ENCODE results near the gene ABCF3. TPM values are rescaled to one million over a fixed set of nuclear protein-coding genes. Genes with fewer than 3 reads are reported as not detected.
A peak's percentile ranks its signal among the peaks of the same experiment; 100 is the strongest.

The ABCF3 gene
- total and polyA plus RNA-seq, 2 of the 13 experiments (the other 11 are each of a cell fraction or from before 2014, with no cell fraction given), result 38.8 to 46.5 TPM

GRCh38 chr3:184186184-184186901, at the start of gene ABCF3 (continued):
- no peak for TF ChIP-seq TRAFD1 (CRISPR knock-in tag; IDR thresholded peaks at IDR 0.05; ENCODE audit: borderline replicate concordance)
- no peak for TF ChIP-seq SIX4 (CRISPR knock-in tag; IDR thresholded peaks at IDR 0.05)
- no peak for TF ChIP-seq ZC3H4 (CRISPR knock-in tag; IDR thresholded peaks at IDR 0.05; ENCODE audit: borderline replicate concordance)
- TF ChIP-seq RXRA (CRISPR knock-in tag; IDR thresholded peaks at IDR 0.05), result peak; percentile 56; the same call in 1 of the 2 replicates
- TF ChIP-seq ZNF607 (CRISPR knock-in tag; IDR thresholded peaks at IDR 0.05; ENCODE audit: borderline replicate concordance), result no peak
- TF ChIP-seq, protein P1, sequence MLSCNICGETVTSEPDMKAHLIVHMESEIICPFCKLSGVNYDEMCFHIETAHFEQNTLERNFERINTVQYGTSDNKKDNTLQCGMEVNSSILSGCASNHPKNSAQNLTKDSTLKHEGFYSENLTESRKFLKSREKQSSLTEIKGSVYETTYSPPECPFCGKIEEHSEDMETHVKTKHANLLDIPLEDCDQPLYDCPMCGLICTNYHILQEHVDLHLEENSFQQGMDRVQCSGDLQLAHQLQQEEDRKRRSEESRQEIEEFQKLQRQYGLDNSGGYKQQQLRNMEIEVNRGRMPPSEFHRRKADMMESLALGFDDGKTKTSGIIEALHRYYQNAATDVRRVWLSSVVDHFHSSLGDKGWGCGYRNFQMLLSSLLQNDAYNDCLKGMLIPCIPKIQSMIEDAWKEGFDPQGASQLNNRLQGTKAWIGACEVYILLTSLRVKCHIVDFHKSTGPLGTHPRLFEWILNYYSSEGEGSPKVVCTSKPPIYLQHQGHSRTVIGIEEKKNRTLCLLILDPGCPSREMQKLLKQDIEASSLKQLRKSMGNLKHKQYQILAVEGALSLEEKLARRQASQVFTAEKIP (CRISPR knock-in tag; IDR thresholded peaks at IDR 0.05; ENCODE audit: borderline replicate concordance), result no peak
- peak; percentile 49 for TF ChIP-seq ZNF776 (CRISPR knock-in tag; IDR thresholded peaks at IDR 0.05)
- TF ChIP-seq ZNF264 (CRISPR knock-in tag; IDR thresholded peaks at IDR 0.05), result no peak
- no peak for TF ChIP-seq ARHGAP35 (CRISPR knock-in tag; IDR thresholded peaks at IDR 0.05; ENCODE audit: borderline replicate concordance)
- TF ChIP-seq SAP130 (CRISPR knock-in tag; IDR thresholded peaks at IDR 0.05; ENCODE audit: low read depth), result peak; percentile 68; the same call in 1 of the 2 replicates
- TF ChIP-seq, protein P2, sequence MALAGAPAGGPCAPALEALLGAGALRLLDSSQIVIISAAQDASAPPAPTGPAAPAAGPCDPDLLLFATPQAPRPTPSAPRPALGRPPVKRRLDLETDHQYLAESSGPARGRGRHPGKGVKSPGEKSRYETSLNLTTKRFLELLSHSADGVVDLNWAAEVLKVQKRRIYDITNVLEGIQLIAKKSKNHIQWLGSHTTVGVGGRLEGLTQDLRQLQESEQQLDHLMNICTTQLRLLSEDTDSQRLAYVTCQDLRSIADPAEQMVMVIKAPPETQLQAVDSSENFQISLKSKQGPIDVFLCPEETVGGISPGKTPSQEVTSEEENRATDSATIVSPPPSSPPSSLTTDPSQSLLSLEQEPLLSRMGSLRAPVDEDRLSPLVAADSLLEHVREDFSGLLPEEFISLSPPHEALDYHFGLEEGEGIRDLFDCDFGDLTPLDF (CRISPR knock-in tag; IDR thresholded peaks at IDR 0.05), result no peak
- no peak for TF ChIP-seq MLLT10 (CRISPR knock-in tag; IDR thresholded peaks at IDR 0.05)
- TF ChIP-seq, protein P3, sequence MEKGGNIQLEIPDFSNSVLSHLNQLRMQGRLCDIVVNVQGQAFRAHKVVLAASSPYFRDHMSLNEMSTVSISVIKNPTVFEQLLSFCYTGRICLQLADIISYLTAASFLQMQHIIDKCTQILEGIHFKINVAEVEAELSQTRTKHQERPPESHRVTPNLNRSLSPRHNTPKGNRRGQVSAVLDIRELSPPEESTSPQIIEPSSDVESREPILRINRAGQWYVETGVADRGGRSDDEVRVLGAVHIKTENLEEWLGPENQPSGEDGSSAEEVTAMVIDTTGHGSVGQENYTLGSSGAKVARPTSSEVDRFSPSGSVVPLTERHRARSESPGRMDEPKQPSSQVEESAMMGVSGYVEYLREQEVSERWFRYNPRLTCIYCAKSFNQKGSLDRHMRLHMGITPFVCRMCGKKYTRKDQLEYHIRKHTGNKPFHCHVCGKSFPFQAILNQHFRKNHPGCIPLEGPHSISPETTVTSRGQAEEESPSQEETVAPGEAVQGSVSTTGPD (CRISPR knock-in tag; IDR thresholded peaks at IDR 0.05), result no peak
- TF ChIP-seq ZNF737 (CRISPR knock-in tag; IDR thresholded peaks at IDR 0.05; ENCODE audit: borderline replicate concordance), result no peak
- no peak for TF ChIP-seq MATR3 (CRISPR knock-in tag; IDR thresholded peaks at IDR 0.05)
- 0 out of 2 replicates have a peak, but pooled peaks have one; percentile 43 for TF ChIP-seq CC2D1A (CRISPR knock-in tag; IDR thresholded peaks at IDR 0.05)
- TF ChIP-seq SOX6 (IDR thresholded peaks at IDR 0.05), result no peak
- peak; percentile 24; the same call in 1 of the 2 replicates for TF ChIP-seq SOX6 (CRISPR knock-in tag; IDR thresholded peaks at IDR 0.05)
- TF ChIP-seq ZMYM4 (CRISPR knock-in tag; IDR thresholded peaks at IDR 0.05), result 0 out of 2 replicates have a peak, but pooled peaks have one; percentile 37
- no peak for TF ChIP-seq RBM22 (optimal IDR thresholded peaks at IDR 0.05; ENCODE audit: low read length)
- TF ChIP-seq SP4 (CRISPR knock-in tag; IDR thresholded peaks at IDR 0.05), result peak; percentile 41; the same call in 1 of the 2 replicates
- TF ChIP-seq NFIB (CRISPR knock-in tag; IDR thresholded peaks at IDR 0.05; ENCODE audit: borderline replicate concordance), result peak; percentile 63; the same call in 1 of the 2 replicates
- peak; percentile 71; the same call in 1 of the 2 replicates for TF ChIP-seq KDM2A (CRISPR knock-in tag; IDR thresholded peaks at IDR 0.05; ENCODE audit: borderline replicate concordance, low read depth)
- peak; percentile 24; the same call in 1 of the 2 replicates for TF ChIP-seq ZNF124 (CRISPR knock-in tag; IDR thresholded peaks at IDR 0.05)

Data from HepG2 (cell line).